HCEC 1CT (cell line): ENCODE measurements around the gene NFKBIA.
"Not testable (repeated sequence)": the region's sequence is repeated elsewhere in the genome, so short reads cannot be mapped to it uniquely, and the experiment has no call there.

ENCODE experiments used
- DNase-seq: peaks from one replicate; pipeline ENCODE4 v3.0.0-alpha.2; 2017

Gene NFKBIA

DNA sequence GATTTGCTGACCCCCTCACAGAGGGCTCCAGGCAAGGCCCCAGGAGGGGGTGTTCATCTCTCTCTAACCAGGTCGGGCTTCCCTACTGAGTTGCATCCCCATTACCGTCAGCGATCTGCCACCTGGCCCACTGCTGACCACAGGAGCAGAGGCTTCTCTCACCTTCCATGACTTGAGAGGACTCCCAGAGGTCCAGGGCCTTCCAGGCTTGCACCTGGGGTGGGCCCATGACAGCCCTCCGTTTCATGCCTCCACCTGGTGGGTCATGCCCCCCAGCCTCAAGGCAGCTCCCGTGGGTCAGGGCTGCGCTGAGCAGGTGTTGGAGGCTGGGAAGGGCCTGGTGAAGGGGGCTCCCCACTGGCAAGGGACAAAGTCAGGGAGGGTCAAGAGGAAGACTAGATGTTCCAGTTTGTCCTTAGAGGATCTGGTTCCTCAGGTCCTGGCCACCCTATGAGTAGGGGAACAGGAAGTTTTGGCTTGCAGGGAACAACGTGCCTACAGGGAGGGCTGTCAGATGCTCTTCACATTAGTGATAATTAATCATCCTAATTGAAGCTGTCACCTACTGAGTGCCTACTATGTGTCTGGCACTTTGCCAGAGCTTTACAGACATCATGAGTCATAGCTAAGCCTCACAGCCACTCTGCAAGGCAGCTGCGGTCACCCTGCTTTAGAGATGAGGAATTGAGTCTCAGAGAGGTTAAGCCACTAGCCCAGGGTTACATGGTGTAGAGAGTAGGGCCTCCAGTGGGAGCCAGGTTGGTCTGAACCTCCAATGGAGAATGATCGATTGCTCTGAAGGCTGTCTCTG is 13.8 kb downstream of the NFKBIA start:
- peak; percentile 47 for DNase-seq

DNA sequence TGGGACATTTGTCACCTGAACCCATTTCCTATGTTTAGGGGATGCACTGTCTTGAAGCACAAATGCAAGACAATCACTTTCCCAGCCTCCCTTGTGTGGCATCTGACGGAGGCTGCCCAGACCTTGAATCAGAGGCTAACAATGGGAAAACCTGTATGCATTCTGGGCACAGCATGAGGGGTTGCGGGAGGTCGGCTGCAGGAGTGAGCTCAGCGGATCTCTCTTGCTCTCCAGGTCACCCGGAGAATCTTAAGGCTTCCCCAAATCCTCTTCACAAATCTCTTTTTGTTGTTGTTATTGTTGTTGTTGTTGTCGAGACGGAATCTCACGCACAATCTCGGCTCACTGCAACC is 15.3 kb downstream of the NFKBIA start:
- no peak for DNase-seq

DNA sequence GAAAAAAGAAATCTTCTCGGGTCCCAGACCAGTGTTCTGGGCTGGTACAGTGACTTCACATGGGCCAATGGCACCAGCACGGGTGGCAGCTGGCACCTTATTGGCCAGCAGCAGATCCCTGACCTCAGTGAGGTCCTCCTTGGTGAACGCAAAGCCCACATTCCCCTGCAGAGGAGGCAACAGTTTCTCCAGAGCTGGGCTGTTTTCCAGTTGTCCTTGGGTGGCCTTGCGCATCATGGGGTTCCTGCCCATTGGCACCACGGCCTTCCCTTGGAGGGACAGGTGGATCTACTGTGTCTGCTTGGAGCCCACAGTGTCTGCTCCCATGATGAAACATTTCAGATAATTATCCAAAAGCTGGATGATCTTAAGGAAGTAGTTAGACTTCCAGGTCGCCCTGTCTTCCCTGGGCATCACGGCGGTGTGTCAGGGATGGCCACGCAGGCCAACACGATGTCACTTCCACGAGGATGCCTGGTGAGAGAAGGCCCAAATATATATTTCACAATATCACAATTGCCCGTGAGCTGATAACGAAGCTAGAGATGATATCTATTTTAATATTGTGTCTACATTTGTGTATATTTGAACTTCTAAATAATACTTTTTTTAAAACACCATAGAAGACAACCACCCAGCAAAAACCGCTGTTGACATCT is 15.8 kb downstream of the NFKBIA start:
- no peak for DNase-seq

DNA sequence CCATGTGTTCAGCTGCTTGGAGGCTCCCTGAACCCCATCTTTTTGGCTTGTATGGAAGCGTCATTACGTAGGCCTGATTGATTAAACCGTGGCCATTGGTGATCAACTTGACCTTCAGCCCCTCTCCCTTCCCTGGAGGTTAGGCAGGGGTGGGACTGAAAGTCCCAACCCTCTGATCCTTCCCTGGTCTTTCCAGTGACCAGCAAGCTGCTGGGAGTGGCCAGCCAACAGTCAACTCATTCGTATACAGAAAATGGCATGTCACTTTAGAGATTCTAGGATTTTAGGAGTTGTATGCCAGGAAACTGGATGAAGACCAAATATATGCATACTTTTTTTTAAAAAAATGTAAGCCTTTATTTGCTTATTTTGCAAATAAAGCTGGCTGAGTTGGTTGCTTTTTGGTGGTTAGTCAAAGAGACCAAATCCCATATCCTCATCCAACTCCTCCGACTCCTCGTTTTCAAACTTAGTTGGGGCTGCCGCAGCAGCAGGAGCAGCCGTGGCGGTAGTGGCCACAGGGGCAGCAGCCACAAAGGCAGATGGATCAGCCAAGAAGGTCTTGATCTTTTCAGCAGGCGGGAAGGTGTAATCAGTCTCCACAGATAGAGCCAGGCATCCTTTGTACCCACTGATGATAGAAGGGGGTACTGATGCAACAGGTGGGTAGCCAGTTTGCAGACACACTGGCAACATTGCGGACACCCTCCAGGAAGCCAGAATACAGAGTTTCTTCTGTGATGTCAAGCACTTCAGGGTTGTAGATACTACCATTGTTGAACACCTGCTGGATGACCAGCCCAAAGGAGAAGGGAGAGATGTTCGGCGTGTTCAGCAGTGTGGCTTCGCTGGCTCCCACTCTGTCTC is 16.6 kb downstream of the NFKBIA start:
- no peak for DNase-seq

DNA sequence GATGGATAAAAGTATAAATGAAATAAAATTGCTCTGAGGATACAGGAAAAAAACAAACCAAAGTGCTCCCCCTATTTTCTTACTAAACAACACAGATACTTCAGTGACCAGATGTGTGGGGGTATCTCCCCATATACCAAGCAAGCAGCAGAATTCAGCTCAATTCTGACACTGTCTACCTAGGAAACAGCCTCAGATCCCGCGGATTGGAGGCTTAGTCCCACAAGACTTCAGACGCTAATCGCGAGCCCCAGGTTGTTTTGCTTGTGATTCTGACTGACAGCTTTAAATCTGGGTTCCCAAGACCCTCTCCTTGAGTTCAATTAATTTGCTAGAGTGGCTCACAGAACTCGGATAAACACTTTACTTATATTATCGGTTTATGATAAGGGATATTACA is 17.3 kb downstream of the NFKBIA start:
- no peak for DNase-seq

DNA sequence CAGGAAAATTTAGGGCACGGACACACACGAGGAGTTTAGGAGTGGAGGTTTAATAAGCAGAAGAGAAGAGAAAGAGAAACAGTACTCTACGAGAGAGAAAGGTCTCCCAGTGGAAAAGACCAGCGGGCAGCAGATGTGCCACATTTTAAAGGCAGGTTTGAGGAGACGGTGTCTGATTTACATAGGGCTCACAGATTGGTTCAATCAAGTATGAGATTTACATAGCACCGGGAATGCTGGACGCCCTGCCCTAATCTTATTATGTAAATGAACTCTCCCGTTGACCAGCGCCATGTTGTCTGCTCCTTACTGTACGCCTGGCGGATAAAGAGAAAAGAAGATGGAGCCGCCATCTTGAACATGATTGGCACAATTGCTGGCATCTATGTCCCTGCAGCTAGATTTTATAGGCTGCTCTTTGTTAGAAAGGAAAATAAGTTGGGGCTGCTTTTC is 17.9 kb downstream of the NFKBIA start:
- DNase-seq: no peak

DNA sequence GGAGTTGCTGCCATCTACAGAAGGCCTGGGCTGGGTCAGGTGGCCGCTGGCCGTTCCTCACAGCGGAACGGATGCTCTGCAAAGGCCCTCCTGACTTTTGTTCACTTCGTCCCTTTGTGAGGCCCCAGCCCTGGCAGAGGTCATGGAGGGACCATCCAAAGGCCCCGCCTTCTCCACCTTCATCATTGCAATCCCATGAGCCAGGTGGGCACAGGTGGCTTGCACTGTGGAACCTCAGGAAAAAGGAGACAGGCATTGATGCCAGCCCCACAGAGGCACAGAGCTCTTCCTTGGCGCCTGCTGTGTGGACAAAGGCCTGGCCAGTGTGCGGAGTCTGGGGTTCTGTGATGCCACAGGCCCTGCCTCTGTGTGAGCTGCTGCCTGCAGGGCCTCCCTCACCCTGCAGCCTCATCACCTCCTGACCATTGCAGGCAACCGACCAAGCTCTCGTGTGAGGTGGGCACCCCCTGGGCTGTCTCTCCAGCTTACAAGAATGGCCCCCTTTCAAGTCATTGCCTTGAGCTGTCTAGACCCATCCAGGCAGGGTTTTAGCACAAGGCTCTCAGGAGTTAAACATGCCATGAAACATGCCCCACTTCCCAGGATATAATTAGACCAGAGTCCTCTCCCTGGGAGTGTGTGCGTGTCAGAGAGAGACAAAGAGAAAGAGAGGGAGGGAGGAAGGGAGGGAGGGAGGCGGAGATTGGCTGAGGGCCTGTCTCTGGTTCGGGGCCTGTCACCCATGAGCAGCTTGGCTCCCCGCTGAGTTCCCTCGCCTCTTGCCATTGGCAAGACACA is 19.3 kb downstream of the NFKBIA start:
- DNase-seq: peak; percentile 66

DNA sequence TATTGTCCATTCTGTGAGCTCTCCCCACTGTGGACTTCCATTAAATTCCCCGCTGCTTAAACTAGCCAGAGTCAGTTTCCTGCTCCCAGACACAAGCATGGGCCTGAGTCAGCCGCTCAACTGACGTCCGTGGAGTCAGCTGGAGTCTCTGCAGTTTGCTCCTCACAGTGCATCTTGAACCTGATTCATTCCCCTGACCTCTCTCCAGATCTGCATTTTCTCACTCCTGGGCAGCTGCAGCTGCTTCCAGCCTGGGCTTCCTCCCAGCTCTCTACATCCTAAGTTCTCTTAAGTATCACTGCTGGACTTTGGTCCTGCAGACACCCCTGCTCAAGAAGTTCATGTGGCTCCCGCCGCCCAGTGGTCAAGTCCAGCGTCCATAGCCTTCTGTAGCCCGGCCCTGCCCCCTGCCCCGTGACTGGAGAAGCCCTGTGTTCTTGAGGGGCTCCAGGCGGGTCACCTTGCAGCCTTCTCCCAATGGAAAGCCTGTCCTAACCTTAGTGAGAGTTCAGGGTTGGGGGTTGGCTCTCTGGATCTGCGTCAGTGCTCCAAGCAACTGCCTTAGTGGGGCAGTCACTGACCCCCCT is 20.0 kb downstream of the NFKBIA start:
- peak; percentile 95 for DNase-seq

DNA sequence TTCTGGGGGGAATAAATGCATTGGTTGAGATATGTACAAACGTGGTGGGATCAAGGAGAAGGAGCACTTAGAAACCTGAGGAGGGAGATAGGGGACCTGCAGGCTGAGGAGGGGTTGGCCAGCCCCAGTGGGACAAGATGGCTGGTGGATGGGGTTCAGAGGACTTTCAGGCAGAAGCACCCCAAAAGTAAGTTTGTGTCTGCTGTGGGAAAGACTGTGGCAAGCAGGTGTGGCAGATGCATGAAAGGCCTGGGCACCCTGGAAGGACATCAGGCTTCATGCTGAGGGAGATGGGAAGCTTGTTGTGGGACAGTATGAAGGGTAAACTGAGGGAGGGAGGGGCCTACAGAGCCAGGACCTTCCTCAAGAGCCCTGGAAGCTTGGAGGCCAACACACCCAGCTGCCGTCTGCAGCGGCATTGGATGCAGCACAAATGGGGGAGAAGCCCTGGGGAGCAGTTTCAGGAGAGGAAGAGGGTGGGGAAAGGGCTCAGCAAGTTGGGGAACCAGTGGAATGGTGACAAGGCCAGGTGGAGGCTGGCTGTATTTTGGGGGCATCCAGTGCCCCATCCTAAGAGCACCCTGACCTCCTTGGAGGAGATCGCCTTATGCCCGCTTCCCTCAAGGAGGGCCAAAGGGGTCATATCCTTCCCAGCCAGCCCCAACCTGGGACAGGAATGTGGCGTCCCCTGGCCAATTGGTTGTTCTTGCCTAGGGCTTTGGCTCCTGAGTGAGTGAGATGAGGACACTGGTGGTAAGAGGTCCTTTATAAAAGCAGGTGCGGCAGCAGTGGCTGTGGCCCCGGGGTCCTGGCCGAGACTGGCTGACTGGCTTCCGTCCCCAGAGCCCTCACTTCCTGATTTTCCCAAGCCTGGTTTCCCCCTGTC is 20.7 kb downstream of the NFKBIA start:
- no peak for DNase-seq

DNA sequence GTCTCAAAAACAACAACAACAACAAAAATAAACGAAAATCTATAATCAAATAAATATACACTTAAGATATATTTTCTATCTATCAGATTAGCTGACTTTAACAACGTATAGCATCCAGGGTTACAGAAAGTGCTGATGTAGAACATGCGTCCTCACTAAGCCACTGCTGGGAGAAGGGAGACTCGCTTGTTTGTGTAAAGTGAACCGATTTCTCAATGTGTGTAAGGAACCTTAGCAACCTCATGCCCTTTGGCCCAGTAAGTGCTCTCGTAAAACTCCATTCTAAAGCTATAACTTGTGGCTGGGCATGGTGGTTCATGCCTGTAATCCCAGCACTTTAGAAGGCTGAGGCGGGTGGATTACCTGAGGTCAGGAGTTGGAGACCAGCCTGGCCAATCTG is 23.8 kb downstream of the NFKBIA start:
- no peak for DNase-seq

DNA sequence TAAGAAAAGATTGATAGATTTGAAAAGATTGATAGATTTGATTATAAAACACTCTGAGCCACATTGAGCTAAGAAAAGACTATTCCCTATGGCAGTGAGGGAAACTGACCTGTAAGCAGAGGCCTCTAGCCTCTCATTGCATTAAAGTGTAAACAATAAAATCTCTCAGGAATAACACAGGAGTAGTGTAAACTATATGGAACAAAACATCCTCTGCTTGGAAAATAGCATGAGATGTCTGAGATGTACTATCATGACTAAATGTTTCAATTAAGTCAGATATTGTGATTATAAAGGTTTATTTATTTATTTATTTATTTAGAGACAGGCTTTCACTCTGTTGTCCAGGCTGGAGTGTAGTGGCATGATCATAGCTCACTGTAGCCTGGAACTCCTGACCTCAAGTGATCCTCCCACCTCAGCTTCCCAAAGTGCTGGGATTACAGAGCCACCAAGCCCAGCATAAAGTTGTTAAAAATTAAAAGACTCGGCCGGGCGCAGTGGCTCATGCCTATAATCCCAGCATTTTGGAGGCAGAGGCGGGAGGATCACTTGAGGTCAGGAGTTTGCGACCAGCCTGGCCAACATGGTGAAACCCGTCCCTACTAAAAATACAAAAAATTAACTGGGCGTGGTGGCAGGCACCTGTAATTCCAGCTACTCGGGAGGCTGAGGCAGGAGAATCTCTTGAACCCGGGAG is 25.2 kb downstream of the NFKBIA start:
- DNase-seq: not testable (repeated sequence)

DNA sequence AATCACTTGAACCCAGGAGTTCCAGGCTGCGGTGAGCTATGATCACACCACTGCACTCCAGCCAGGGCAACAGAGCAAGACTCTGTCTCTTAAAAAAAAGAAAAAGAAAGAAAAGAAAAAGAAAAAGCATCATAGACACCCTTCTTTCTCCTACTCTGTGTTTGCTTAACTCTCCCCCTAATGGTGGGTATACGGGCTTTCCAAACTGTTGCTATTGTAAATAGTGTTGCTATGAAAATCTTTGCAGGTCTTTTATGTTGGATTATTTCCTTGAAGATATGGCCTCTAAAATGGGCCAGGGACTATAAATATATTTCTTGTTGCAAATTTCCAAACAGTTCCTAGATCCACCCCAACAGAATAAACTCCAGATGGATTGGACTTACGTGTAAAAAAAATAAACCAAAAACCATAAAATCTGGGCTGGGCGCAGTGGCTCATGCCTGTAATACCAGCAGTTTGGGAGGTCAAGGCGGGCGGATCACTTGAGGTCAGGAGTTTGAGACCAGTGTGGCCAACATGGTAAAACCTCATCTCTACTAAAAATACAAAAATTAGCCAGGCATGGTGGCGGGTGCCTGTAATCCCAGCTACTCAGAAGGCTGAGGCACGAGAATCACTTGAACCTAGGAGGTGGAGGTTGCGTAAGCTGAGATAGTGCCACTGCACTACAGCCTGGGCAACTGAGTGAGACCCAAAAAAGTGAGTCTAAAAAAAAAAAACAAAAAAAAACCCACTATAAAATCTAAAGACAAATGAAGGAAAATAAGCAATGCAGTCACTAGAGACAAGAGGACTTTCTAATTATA is 25.9 kb downstream of the NFKBIA start:
- peak; percentile 76 for DNase-seq

DNA sequence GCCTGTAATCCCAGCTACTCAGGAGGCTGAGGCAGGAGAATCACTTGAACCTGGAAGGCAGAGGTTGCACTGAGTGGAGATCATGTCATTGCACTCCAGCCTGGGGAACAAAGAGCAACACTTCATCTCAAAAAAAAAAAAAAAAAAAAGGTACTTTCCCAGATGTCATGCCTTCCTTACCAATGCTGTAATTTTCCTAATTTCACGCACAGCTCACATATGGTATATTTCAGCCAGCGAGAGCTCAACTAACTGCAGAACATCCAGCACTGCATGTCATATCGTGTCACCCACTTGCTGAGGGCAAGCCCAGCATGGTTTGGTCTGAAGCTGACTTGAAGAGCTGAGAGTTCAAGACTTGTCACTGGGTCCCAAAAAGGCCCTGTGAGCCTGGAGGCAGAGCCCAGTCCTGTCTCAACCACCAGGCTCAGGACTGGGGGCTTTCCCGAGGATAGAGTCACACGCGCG is 29.0 kb downstream of the NFKBIA start:
- DNase-seq: no peak

DNA sequence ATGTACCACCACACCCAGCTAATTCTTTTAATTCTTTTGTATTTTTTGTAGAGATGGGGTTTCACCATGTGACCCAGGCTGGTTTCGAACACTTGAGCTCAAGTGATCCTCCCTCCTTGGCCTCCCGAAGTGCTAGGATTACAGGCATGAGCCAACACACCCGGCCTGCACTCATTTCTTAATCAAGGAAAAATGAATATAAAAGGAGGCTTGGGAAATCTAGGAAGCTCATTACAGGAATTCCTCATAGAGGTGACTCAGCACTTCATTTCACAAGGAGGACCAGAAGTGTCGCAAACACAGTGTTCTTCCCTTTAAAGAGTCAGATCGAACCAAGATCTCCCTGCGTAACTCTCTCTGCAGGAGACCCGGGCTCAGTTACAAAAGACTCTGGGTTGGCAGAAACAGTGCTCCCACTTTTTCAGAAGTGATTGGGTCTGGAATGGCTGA is 30.3 kb downstream of the NFKBIA start:
- peak; percentile 99 for DNase-seq

DNA sequence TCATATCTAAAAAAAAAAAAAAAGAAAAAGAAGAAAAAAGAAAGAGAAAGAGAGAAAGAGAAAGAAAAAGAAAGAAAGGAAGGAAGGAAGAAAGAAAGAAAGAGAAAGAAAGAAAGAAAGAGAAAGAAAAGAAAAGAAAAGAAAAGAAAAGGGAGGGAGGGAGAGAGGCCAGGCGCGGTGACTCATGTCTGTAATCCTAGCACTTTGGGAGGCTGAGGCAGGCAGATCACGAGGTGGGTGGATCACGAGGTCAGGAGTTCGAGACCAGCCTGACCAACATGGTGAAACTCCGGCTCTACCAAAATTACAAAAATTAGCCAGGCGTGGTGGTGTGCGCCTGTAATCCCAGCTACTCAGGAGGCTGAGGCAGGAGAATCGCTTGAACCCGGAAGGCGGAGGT is 31.3 kb downstream of the NFKBIA start:
- not testable (repeated sequence) for DNase-seq

DNA sequence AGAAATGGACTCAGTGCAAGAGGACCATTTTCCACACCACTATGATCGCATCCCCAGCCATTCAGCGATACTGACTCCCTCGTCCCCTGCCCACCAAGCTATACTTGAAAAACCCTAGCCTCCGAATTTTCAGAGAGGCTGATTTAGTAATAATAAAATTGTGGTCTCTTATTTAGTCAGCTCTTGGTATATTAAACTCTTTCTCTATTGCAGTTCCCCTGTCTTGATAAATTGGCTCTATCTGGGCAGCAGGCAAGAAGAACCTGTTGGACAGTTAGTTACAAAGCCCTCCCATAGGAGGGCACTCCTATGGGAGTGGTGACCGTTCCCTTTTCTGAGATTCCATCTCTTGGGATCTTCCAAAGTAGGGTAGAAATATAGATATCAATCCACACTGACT is 33.6 kb downstream of the NFKBIA start:
- no peak for DNase-seq

DNA sequence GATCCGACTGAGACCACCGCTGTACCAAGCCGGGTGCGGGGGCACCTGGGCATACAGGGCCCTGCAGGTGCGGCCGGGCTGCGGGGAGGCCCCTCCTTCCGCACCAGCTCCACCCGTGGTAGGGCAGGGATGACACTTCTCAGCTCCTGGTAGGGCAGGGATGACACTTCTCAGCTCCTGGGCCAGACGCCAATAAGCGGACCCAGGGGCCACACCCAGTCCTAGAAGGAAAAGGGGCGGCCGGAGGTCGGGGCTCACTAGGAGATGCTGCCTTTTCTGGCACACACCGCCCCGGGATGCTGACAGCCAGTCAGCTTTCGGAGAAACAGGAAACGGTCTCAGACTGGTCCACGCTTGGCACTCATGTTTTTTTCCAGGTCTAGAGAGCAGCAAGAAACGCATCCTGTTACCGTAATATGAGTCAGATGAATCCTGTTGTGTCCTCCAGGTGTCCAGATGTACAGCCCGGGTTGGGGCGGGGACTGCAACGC is 34.8 kb downstream of the NFKBIA start:
- DNase-seq: no peak

DNA sequence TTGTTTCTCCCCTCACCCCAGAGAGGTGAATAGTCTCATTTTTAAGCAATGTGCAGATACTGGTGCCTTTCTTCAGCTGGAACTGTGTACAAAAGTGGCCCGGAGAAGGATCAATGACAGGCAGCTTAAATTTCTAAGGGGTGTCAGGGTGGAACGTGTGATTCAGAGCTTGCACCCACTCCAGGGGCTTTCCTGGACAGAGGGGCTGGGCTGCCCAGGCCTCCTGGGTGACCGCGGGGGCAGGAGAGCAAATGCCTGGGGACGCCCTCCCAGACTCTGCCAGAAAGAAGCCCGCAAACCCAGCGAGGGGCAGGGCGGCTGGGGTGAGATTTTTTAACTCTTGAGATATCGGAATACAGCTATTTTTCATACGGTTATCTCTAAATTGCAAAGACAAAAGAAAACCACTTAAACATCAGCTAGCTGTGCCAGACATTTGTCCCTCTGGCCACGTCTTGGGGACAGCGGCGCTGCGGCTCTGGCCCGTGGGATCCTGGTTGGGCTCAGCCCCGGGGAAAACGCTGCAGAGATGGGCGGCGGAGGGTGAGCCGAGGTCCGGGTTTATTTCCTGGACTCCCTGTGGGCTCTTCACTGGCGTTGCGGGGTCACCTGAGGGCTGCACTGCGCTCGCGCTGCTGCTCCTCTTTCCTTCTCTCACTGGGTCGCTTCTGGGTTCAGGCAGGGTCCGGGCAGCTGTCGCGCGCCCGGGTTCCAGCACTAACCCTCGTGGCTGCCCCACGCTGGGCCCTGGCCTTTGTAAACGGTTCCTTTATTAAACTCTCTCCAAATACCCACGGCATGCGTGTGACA is 35.8 kb downstream of the NFKBIA start:
- no peak for DNase-seq

DNA sequence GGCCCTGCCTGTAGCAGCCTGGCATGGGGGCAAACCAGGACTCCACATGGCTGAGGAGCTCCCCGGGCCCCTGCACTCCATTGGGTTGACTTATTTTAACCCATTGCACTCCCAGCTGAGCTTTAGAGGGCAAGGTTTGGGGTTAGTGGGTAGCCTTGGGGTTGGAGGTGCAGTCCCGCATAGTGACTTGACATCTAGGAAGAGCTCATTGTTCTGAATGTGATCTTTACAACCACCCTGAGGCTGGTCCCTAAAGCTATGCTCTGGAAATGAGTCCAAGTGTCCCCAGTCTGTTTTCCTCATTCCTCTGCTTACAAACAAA is 36.4 kb downstream of the NFKBIA start:
- no peak for DNase-seq
